HEK293 (cell line): ENCODE measurements around the gene SCYGR1.
A peak's percentile ranks its signal among the peaks of the same experiment; 100 is the strongest.

Experiments used
- CTCF ChIA-PET: fragments of 350-600 bp; formaldehyde crosslinking; extraction: SDS; loops from one replicate; lab custom pipeline; 2021; ENCODE audit warnings: antibody characterized with exemption; lab: Yijun Ruan, JAX
- POLR2A ChIA-PET: fragments of 300-600 bp; formaldehyde crosslinking; extraction: SDS; loops from one replicate; lab custom pipeline; 2020; ENCODE audit warnings: antibody characterized with exemption, inconsistent platforms; lab: Yijun Ruan, JAX
- H3K27ac ChIP-seq: fragments of 200-500 bp; sonication (Bioruptor generic); 2 replicates; pipeline ENCODE4 v1.5.1; 2014; ENCODE audit warnings: low read depth, low read length, control low read depth, inconsistent platforms; ENCODE audit errors: extremely low read depth
- H3K36me3 ChIP-seq, 2 experiments: fragments of 200-500 bp in 1 of 2; sonication (Bioruptor generic) in 1 of 2; 1 replicate in 1 of 2; 2 replicates in 1 of 2; pipeline ENCODE4 v1.5.1; 2014 to 2017; ENCODE audit warnings: inconsistent platforms in 2 of 2, low read length in 2 of 2; ENCODE audit not compliant: control insufficient read depth in 2 of 2, insufficient read depth in 1 of 2
- H3K4me1 ChIP-seq: fragments of 200-500 bp; sonication (Bioruptor generic); 2 replicates; pipeline ENCODE4 v1.5.1; 2014; ENCODE audit warnings: mild to moderate bottlenecking, low read length, inconsistent platforms; ENCODE audit not compliant: control insufficient read depth, insufficient read depth
- H3K4me3 ChIP-seq: 2 replicates; pipeline ENCODE4 v1.5.1; 2011; ENCODE audit warnings: low read depth, mild to moderate bottlenecking, control low read depth, low read length, moderate library complexity
- H3K9me3 ChIP-seq: fragments of 200-500 bp; sonication (Bioruptor generic); 2 replicates; pipeline ENCODE4 v1.5.1; 2014; ENCODE audit warnings: low read depth, low read length, inconsistent platforms; ENCODE audit not compliant: control insufficient read depth, insufficient read depth
- IKZF3 ChIP-seq: fragments of 450-650 bp; IDR thresholded peaks from 2 replicates; pipeline ENCODE4 v1.5.0; 2018; ENCODE audit warnings: missing biosample characterization, mild to moderate bottlenecking, missing genetic modification characterization, moderate library complexity
- TRIM28 ChIP-seq: IDR thresholded peaks from 2 replicates; pipeline ENCODE4 v1.6.1; 2011; ENCODE audit warnings: low read length, control low read depth, borderline replicate concordance
- ZBTB48 ChIP-seq: fragments of 450-650 bp; formaldehyde crosslinking; IDR thresholded peaks from 2 replicates; pipeline ENCODE4 v1.5.1; 2016; ENCODE audit warnings: missing biosample characterization, missing genetic modification characterization
- ZBTB7A ChIP-seq: fragments of 450-650 bp; formaldehyde crosslinking; IDR thresholded peaks from 2 replicates; pipeline ENCODE4 v1.5.1; 2016; ENCODE audit warnings: low read depth, missing biosample characterization, missing genetic modification characterization
- ZNF366 ChIP-seq: fragments of 450-650 bp; formaldehyde crosslinking; conservative IDR thresholded peaks from 2 replicates; pipeline ENCODE4 v1.5.1; 2016; ENCODE audit warnings: missing biosample characterization, missing genetic modification characterization
- ZNF530 ChIP-seq: fragments of 450-650 bp; formaldehyde crosslinking; IDR thresholded peaks from 2 replicates; pipeline ENCODE4 v1.5.1; 2016; ENCODE audit warnings: low read depth, missing biosample characterization, missing genetic modification characterization
- ZNF692 ChIP-seq: fragments of 450-650 bp; formaldehyde crosslinking; IDR thresholded peaks from 2 replicates; pipeline ENCODE4 v1.5.1; 2016; ENCODE audit warnings: missing biosample characterization, missing genetic modification characterization
- ZNF843 ChIP-seq: fragments of 450-650 bp; formaldehyde crosslinking; IDR thresholded peaks from 2 replicates; pipeline ENCODE4 v1.5.1; 2016; ENCODE audit warnings: missing biosample characterization, missing genetic modification characterization
- ZSCAN4 ChIP-seq: fragments of 450-650 bp; formaldehyde crosslinking; IDR thresholded peaks from 2 replicates; pipeline ENCODE4 v1.5.1; 2017; ENCODE audit warnings: missing biosample characterization, missing genetic modification characterization
- TF ChIP-seq, protein P1 (sequence below): fragments of 450-650 bp; formaldehyde crosslinking; IDR thresholded peaks from 2 replicates; pipeline ENCODE4 v1.5.1; 2017; ENCODE audit warnings: missing biosample characterization, missing genetic modification characterization
- TF ChIP-seq, protein P2 (sequence below): fragments of 450-650 bp; formaldehyde crosslinking; IDR thresholded peaks from 2 replicates; pipeline ENCODE4 v1.5.1; 2016; ENCODE audit warnings: missing biosample characterization, missing genetic modification characterization
- TF ChIP-seq, protein P3 (sequence below): fragments of 450-650 bp; formaldehyde crosslinking; IDR thresholded peaks from 2 replicates; pipeline ENCODE4 v1.5.1; 2016; ENCODE audit warnings: missing biosample characterization, missing genetic modification characterization

Gene SCYGR1

DNA sequence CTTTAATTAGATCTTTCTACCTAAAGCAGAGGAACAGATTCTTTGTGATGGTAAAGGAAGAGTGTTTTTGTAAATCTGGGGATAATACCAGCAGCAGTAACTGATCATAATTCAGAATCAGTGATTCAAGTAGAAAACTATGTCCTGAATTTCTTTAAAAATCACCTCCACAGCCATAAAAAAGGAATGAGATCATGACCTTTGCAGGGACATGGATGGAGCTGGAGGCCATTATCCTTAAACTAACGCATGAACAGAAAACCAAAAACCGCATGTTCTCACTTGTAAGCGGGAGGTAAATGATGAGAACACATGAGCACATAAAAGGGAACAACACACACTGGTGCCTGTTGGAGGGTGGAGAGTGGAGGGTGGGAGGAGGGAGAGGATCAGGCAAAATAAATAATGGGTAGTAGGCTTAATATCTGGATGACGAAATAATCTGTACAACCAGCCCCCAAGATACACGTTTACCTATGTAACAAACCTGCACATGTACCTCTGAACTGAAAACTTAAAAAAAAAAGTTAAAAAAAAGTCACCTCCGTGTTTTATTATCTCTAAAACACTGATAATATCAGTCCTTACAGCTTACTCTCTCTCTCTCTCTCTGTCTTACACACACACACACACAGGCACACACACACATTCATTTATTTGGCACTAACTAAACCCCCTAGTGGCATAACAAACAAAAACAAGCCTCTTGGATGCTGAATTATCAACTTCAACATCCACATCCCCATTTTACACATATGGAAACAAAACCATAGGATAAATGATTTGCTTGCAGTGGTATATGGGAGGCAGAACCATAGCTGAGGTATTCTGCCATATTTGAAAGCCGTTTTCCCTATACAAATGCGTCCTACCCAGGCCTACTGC lies 10.0 kb downstream of the SCYGR1 start:
- ChIA-PET POLR2A (no interaction called here), CTCF (interaction anchor here (0.6 to 2.1 kb wide), 5 partner anchors 9 to 510 kb away, joined by 3 to 9 read pairs (median 3); no protein-coding TSS in a partner anchor)
- H3K4me1 ChIP-seq, result peaks cover 12% of the 10 kb centered on the region

GRCh38 chr2:227376656-227377396 lies 10.9 kb downstream of the SCYGR1 start:
- H3K9me3 ChIP-seq, result no peaks in the 10 kb centered on the region
- ChIA-PET POLR2A (interaction anchor here (0.6 kb wide), 1 partner anchor 496 kb away, joined by 7 read pairs; no protein-coding TSS in a partner anchor), CTCF (interaction anchor here (0.5 to 2.1 kb wide), 5 partner anchors 10 to 245 kb away, joined by 3 to 9 read pairs (median 3); no protein-coding TSS in a partner anchor)
- H3K36me3 ChIP-seq, result no peaks in the 10 kb centered on the region
- peaks cover 12% of the 10 kb centered on the region for H3K4me1 ChIP-seq
- no peak overlapping the region for H3K4me3 ChIP-seq
- no peak overlapping the region for H3K27ac ChIP-seq
- TF ChIP-seq IKZF3 (tag by site-specific recombination), result no peak
- TF ChIP-seq ZNF366 (tag by site-specific recombination), result 0 out of 2 replicates have a peak, but pooled peaks have one; percentile 18
- 0 out of 2 replicates have a peak, but pooled peaks have one; percentile 11 for TF ChIP-seq ZNF843 (tag by site-specific recombination)
- TF ChIP-seq, protein P1, sequence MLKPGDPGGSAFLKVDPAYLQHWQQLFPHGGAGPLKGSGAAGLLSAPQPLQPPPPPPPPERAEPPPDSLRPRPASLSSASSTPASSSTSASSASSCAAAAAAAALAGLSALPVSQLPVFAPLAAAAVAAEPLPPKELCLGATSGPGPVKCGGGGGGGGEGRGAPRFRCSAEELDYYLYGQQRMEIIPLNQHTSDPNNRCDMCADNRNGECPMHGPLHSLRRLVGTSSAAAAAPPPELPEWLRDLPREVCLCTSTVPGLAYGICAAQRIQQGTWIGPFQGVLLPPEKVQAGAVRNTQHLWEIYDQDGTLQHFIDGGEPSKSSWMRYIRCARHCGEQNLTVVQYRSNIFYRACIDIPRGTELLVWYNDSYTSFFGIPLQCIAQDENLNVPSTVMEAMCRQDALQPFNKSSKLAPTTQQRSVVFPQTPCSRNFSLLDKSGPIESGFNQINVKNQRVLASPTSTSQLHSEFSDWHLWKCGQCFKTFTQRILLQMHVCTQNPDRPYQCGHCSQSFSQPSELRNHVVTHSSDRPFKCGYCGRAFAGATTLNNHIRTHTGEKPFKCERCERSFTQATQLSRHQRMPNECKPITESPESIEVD (tag by site-specific recombination), result peak; percentile 32; the same call in 1 of the 2 replicates
- no peak for TF ChIP-seq TRIM28
- TF ChIP-seq ZBTB7A, result no peak
- TF ChIP-seq ZNF530, result no peak
- TF ChIP-seq ZNF692, result no peak
- no peak for TF ChIP-seq ZBTB48 (tag by site-specific recombination)

More for the DNA sequence above, 10.0 kb downstream of the SCYGR1 start:
- Histone ChIP-seq H3K27ac (no peak overlapping the region), H3K36me3 (no peaks in the 10 kb centered on the region), H3K9me3 (no peaks in the 10 kb centered on the region), H3K4me3 (no peak overlapping the region)
- TF ChIP-seq, protein P2, sequence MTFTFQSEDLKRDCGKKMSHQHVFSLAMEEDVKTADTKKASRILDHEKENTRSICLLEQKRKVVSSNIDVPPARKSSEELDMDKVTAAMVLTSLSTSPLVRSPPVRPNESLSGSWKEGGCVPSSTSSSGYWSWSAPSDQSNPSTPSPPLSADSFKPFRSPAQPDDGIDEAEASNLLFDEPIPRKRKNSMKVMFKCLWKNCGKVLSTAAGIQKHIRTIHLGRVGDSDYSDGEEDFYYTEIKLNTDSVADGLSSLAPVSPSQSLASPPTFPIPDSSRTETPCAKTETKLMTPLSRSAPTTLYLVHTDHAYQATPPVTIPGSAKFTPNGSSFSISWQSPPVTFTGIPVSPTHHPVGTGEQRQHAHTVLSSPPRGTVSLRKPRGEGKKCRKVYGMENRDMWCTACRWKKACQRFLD (tag by site-specific recombination), result no peak
- peak; percentile 74 for TF ChIP-seq ZSCAN4 (tag by site-specific recombination)
- TF ChIP-seq, protein P3, sequence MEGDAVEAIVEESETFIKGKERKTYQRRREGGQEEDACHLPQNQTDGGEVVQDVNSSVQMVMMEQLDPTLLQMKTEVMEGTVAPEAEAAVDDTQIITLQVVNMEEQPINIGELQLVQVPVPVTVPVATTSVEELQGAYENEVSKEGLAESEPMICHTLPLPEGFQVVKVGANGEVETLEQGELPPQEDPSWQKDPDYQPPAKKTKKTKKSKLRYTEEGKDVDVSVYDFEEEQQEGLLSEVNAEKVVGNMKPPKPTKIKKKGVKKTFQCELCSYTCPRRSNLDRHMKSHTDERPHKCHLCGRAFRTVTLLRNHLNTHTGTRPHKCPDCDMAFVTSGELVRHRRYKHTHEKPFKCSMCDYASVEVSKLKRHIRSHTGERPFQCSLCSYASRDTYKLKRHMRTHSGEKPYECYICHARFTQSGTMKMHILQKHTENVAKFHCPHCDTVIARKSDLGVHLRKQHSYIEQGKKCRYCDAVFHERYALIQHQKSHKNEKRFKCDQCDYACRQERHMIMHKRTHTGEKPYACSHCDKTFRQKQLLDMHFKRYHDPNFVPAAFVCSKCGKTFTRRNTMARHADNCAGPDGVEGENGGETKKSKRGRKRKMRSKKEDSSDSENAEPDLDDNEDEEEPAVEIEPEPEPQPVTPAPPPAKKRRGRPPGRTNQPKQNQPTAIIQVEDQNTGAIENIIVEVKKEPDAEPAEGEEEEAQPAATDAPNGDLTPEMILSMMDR (tag by site-specific recombination), result peak; percentile 58; the same call in 1 of the 2 replicates
